NCI-H1694 treated with DMSO at 0.1 percent for 48 hours (cell line): Measurements from ENCODE around the gene HBA1.
"Not testable (repeated sequence)": the region's sequence is repeated elsewhere in the genome, so short reads cannot be mapped to it uniquely, and the experiment has no call there.

Experiments used
- DNase-seq: peaks from one replicate; lab custom pipeline; 2025; lab: John Stamatoyannopoulos, UW

Gene HBA1

DNA sequence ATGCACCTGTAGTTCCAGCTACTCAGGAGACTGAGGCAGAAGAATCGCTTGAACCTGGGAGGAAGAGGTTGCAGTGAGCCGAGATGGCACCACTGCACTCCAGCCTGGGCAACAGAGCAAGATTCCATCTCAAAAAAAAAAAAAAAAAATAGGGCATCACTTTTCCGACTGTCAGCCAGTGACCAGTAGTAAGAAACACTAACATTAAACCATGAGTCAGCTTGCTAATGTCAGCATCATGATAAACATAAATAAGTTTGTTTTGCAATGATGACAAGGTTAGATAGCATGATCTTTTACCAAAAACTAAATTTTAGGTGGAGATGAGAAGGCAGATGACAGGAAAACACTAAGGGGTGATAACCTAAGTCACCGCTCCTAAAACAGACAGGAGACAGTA, 32.9 kb downstream of the HBA1 start:
- not testable (repeated sequence) for DNase-seq

DNA sequence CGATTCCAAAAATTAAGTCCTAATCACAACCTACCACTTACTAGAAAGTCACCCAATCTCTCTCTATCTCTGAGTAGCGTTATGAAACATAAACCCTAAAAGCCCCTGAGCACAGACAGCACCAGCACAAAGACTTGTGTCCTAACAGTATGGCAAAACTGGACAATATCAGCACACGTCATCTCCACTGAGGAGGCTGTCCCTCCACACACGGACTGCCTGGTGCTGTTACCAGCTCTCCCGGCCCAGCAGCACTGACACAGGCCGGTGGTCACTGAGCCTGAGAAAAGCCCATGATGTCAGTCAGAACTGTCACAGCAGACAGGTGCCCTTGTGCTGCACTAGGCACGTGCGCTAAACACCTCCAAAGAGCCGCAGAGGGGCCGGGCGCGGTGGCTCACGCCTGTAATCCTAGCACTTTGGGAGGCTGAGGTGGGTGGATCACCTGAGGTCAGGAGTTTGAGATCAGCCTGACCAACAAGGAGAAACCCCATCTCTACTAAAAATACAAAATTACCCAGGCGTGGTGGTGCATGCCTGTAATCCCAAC, 35.2 kb downstream of the HBA1 start:
- not testable (repeated sequence) for DNase-seq

DNA sequence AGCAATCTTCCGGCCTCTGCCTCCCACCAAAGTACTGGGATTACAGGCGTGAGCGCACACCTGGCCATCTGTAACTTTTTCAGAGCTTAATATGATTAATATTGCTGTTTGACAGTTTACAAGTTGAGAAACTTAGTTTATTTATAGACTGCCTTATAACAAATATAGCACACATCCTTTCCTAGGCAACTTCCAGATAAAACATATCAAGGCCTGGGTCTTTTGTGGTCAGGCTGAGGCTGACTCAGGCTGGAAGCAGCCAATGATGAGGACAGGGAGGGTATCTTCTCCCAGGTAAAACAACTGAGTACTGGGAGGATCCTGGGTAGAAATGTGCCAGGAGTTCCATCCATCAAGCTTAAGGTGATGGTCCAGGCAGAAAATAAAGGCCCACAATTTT, 36.5 kb downstream of the HBA1 start:
- DNase-seq: no peak

DNA sequence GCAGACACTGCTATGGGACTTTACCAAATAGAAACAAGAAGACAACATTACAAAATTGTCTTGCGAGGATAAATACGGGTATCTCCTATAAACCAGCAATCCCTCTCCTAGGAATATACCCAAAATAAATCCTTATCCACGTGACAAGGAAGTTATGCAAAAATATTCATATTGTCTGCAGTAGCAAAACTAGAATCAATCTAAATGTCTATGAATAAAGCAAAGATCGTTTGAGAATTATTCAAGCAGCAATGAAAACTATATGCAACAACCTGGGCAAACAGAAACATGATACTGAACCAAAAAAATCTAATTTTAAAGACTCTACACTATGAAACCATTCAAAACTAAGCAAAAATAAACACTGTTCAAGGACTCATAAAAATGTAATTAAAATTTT, 43.5 kb downstream of the HBA1 start:
- no peak for DNase-seq
